ENCODE measurements around the gene TBX1.
"Not testable (repeated sequence)": the region's sequence is repeated elsewhere in the genome, so short reads cannot be mapped to it uniquely, and the experiment has no call there.

TBX1 gene

GRCh38 chr22:19723232-19723982 is 37.2 kb upstream of the TBX1 start, which contains the start of gene GP1BB:
GP1BB (plus strand) TSS chr22:19723539; CDS start chr22:19723570, 31 bp downstream.
- peak; percentile 32 for DNase-seq

- peak; percentile 27 for DNase-seq
Observed at GRCh38 chr22:19723983-19724827, 36.4 kb upstream of the TBX1 start.

GRCh38 chr22:19724927-19725661 is 35.5 kb upstream of the TBX1 start:
- no peak for DNase-seq

- not testable (repeated sequence) for DNase-seq
Observed at GRCh38 chr22:19726064-19726788, 34.4 kb upstream of the TBX1 start.

GRCh38 chr22:19727310-19728150 is 33.0 kb upstream of the TBX1 start:
- no peak for DNase-seq

- no peak for DNase-seq
Observed at GRCh38 chr22:19728271-19728670, 32.3 kb upstream of the TBX1 start.

- no peak for DNase-seq
Observed at GRCh38 chr22:19728836-19729235, 31.7 kb upstream of the TBX1 start.

- no peak for DNase-seq
Observed at GRCh38 chr22:19729507-19729906, 31.1 kb upstream of the TBX1 start.

DNA sequence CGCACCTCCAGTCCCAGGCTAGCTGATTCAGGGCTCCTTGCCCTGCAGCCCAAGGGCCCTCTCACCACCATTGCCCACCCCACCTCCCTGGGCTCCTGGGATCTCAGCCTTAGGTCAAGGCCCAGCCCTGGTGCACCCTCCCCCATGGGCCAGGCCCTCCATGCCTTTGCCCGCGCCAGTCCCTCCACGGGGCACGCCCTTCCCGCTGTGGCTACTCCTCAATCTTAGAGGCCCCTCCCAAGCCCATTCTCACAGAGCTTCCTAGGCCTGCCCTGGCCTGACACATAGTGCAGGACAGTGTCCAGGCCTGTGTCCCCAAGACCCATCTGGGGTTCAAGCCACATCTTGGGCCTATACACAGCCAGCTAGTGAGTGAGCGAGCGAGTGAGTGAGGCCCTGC is 30.4 kb upstream of the TBX1 start:
- DNase-seq, result no peak

- peak; percentile 90 for DNase-seq
Observed at GRCh38 chr22:19730655-19731360, 29.8 kb upstream of the TBX1 start.

GRCh38 chr22:19731361-19732135 is 29.0 kb upstream of the TBX1 start:
- no peak for DNase-seq

- DNase-seq, result no peak
Observed at GRCh38 chr22:19732403-19733113, 28.0 kb upstream of the TBX1 start.

GRCh38 chr22:19733755-19734154 is 26.8 kb upstream of the TBX1 start:
- DNase-seq, result no peak

GRCh38 chr22:19734163-19734562 is 26.4 kb upstream of the TBX1 start:
- DNase-seq, result no peak

GRCh38 chr22:19734837-19735382 is 25.7 kb upstream of the TBX1 start:
- DNase-seq, result no peak

DNA sequence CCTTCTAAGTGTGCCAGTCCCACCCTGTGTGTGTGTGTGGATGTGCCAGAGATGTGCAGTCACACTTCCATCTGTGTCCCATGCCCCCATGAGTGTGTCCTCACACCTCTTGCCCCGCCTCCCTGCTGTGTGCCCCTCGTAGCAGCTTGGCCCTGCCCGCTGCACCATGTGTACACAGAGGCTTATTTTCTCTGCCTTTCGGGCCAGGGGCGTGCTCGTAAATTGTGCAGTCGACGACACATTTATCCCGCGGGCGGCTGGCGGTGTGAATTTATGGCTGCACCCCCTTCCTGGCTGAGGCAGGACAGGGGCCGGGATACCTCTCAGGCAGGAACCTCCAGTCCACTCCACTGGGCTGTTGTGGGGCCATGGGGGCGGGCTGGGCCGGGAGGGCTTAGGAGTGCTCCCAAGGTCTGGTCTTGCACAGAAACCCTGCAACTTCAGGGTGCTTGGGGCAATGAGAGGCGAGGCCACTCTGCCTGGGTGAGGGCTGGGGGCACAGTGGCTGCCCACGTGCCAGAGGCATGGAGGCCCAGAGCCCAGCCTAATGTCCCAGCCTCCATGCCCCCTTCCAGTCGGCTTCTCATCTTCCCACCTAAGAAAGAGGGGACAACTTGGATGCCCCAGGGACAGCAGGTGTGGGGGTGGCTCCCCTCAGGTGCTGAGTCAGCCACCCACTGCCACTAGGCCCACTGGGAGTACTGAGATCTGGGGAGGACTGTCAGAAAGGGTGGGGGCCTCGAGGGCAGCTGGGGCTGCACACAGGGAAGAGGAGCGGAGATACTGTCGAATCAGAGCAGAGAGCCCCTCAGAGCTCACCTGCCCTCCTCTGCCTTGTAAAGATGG is 24.7 kb upstream of the TBX1 start:
- DNase-seq, result no peak

GRCh38 chr22:19737846-19738663 is 22.5 kb upstream of the TBX1 start:
- no peak for DNase-seq
